SJSA1 (cell line): ENCODE results near the gene TRIM63. TPM values are rescaled to one million over a fixed set of nuclear protein-coding genes. Genes with fewer than 3 reads are reported as not detected.

ENCODE experiments used
- DNase-seq, 2 experiments: peaks; one replicate each; pipeline ENCODE4 v3.0.0-alpha.2; 2015 to 2020; ENCODE audit warnings: low spot score in 2 of 2, low read depth in 1 of 2
- H3K27ac ChIP-seq: fragments of 250-450 bp; sonication (Bioruptor Pico); 2 replicates; pipeline ENCODE4 v1.5.1; 2020; ENCODE audit warnings: mild to moderate bottlenecking, moderate library complexity
- H3K27me3 ChIP-seq: fragments of 250-450 bp; sonication (Bioruptor Pico); replicated peaks from 2 replicates; pipeline ENCODE4 v1.5.1; 2020; ENCODE audit warnings: mild to moderate bottlenecking, moderate library complexity
- H3K36me3 ChIP-seq: fragments of 250-450 bp; sonication (Bioruptor Pico); 2 replicates; pipeline ENCODE4 v1.5.1; 2020; ENCODE audit warnings: mild to moderate bottlenecking
- H3K4me1 ChIP-seq: fragments of 250-450 bp; sonication (Bioruptor Pico); replicated peaks from 2 replicates; pipeline ENCODE4 v1.6.1; 2021; ENCODE audit warnings: mild to moderate bottlenecking
- H3K4me3 ChIP-seq: fragments of 250-450 bp; sonication (Bioruptor Pico); 2 replicates; pipeline ENCODE4 v1.5.1; 2020; ENCODE audit warnings: mild to moderate bottlenecking
- H3K9me3 ChIP-seq: fragments of 250-450 bp; sonication (Bioruptor Pico); replicated peaks from 2 replicates; pipeline ENCODE4 v1.5.1; 2020; ENCODE audit warnings: mild to moderate bottlenecking
- total RNA-seq: library from RNA; depleted of rRNA; stranded (reverse); fragments of >200 nt; shearing (Covaris generic); gene quantifications from 2 replicates; pipeline ENCODE4 v1.2.3, GENCODE V29; 2014

Gene TRIM63
- total RNA-seq, 1 experiment from 2014 or later = not detected

- no peak for DNase-seq
- H3K4me3 ChIP-seq = no peak overlapping the region
- H3K9me3 ChIP-seq = no peaks in the 10 kb centered on the region
- H3K27me3 ChIP-seq = no peaks in the 10 kb centered on the region
- H3K27ac ChIP-seq = no peak overlapping the region
- no peaks in the 10 kb centered on the region for H3K36me3 ChIP-seq
- peaks cover 14% of the 10 kb centered on the region for H3K4me1 ChIP-seq
Measured at GRCh38 chr1:26031196-26031595, 36.2 kb downstream of the TRIM63 start.

- Histone ChIP-seq H3K4me1 (peaks cover 4% of the 10 kb centered on the region), H3K36me3 (no peaks in the 10 kb centered on the region), H3K27ac (no peak overlapping the region), H3K27me3 (no peaks in the 10 kb centered on the region), H3K9me3 (no peaks in the 10 kb centered on the region), H3K4me3 (no peak overlapping the region)
- DNase-seq = no peak
Measured at GRCh38 chr1:26029864-26030481, 37.5 kb downstream of the TRIM63 start.

- DNase-seq = no peak
- H3K27me3 ChIP-seq = no peaks in the 10 kb centered on the region
- no peaks in the 10 kb centered on the region for H3K9me3 ChIP-seq
- no peaks in the 10 kb centered on the region for H3K36me3 ChIP-seq
- H3K4me1 ChIP-seq = no peaks in the 10 kb centered on the region
- H3K4me3 ChIP-seq = no peak overlapping the region
- no peak overlapping the region for H3K27ac ChIP-seq
Measured at GRCh38 chr1:26029054-26029863, 38.2 kb downstream of the TRIM63 start.

- H3K9me3 ChIP-seq = no peaks in the 10 kb centered on the region
- H3K36me3 ChIP-seq = no peaks in the 10 kb centered on the region
- H3K4me3 ChIP-seq = no peak overlapping the region
- H3K4me1 ChIP-seq = no peaks in the 10 kb centered on the region
- H3K27ac ChIP-seq = no peak overlapping the region
- no peaks in the 10 kb centered on the region for H3K27me3 ChIP-seq
- no peak for DNase-seq
Measured at GRCh38 chr1:26028490-26028980, 38.9 kb downstream of the TRIM63 start.

GRCh38 chr1:26027716-26028489, 39.5 kb downstream of the TRIM63 start:
- H3K9me3 ChIP-seq = no peaks in the 10 kb centered on the region
- no peak overlapping the region for H3K27ac ChIP-seq
- no peak overlapping the region for H3K4me3 ChIP-seq
- no peaks in the 10 kb centered on the region for H3K4me1 ChIP-seq
- no peaks in the 10 kb centered on the region for H3K36me3 ChIP-seq
- no peak for DNase-seq
- H3K27me3 ChIP-seq = no peaks in the 10 kb centered on the region

- Histone ChIP-seq H3K36me3 (no peaks in the 10 kb centered on the region), H3K9me3 (no peaks in the 10 kb centered on the region), H3K4me1 (no peaks in the 10 kb centered on the region), H3K27ac (no peak overlapping the region), H3K27me3 (no peaks in the 10 kb centered on the region), H3K4me3 (no peak overlapping the region)
- DNase-seq = no peak
Measured at GRCh38 chr1:26025517-26025916, 41.9 kb downstream of the TRIM63 start.

- Histone ChIP-seq H3K27ac (no peak overlapping the region), H3K4me3 (no peak overlapping the region), H3K9me3 (no peaks in the 10 kb centered on the region), H3K36me3 (no peaks in the 10 kb centered on the region), H3K4me1 (no peaks in the 10 kb centered on the region), H3K27me3 (no peaks in the 10 kb centered on the region)
- no peak for DNase-seq
Measured at GRCh38 chr1:26025060-26025459, 42.4 kb downstream of the TRIM63 start.

GRCh38 chr1:26023826-26024225, 43.6 kb downstream of the TRIM63 start:
- Histone ChIP-seq H3K4me1 (no peaks in the 10 kb centered on the region), H3K27me3 (no peaks in the 10 kb centered on the region), H3K4me3 (no peak overlapping the region), H3K27ac (no peak overlapping the region), H3K36me3 (no peaks in the 10 kb centered on the region), H3K9me3 (no peaks in the 10 kb centered on the region)
- no peak for DNase-seq

GRCh38 chr1:26023009-26023408, 44.4 kb downstream of the TRIM63 start:
- Histone ChIP-seq H3K4me3 (no peak overlapping the region), H3K27me3 (no peaks in the 10 kb centered on the region), H3K27ac (no peak overlapping the region), H3K4me1 (no peaks in the 10 kb centered on the region), H3K36me3 (no peaks in the 10 kb centered on the region), H3K9me3 (no peaks in the 10 kb centered on the region)
- no peak for DNase-seq

GRCh38 chr1:26022404-26022779, 45.0 kb downstream of the TRIM63 start:
- no peaks in the 10 kb centered on the region for H3K4me1 ChIP-seq
- no peak overlapping the region for H3K27ac ChIP-seq
- DNase-seq = no peak
- no peak overlapping the region for H3K4me3 ChIP-seq
- H3K9me3 ChIP-seq = no peaks in the 10 kb centered on the region
- no peaks in the 10 kb centered on the region for H3K27me3 ChIP-seq
- H3K36me3 ChIP-seq = no peaks in the 10 kb centered on the region

GRCh38 chr1:26021647-26022403, 45.6 kb downstream of the TRIM63 start, which contains the start of gene EXTL1:
Gene EXTL1 (plus strand): TSS chr1:26021775. CDS start chr1:26022647, 872 bp downstream.
- Histone ChIP-seq H3K36me3 (no peaks in the 10 kb centered on the region), H3K27ac (no peak within 1 kb of the TSS), H3K4me3 (no peak within 1 kb of the TSS), H3K9me3 (no peaks in the 10 kb centered on the region), H3K4me1 (no peaks in the 10 kb centered on the region), H3K27me3 (no peaks in the 10 kb centered on the region)
- no peak for DNase-seq

- no peaks in the 10 kb centered on the region for H3K36me3 ChIP-seq
- no peaks in the 10 kb centered on the region for H3K4me1 ChIP-seq
- no peaks in the 10 kb centered on the region for H3K9me3 ChIP-seq
- H3K27me3 ChIP-seq = no peaks in the 10 kb centered on the region
- DNase-seq = no peak
- no peak overlapping the region for H3K27ac ChIP-seq
- H3K4me3 ChIP-seq = no peak overlapping the region
Measured at GRCh38 chr1:26020941-26021646, 46.3 kb downstream of the TRIM63 start.

- H3K27ac ChIP-seq = no peak overlapping the region
Measured at GRCh38 chr1:26020330-26020768, 47.1 kb downstream of the TRIM63 start.

More at GRCh38 chr1:26020330-26020768, 47.1 kb downstream of the TRIM63 start:
- no peak overlapping the region for H3K4me3 ChIP-seq
- H3K9me3 ChIP-seq = no peaks in the 10 kb centered on the region
- DNase-seq = no peak
- H3K27me3 ChIP-seq = no peaks in the 10 kb centered on the region
- no peaks in the 10 kb centered on the region for H3K4me1 ChIP-seq
- no peaks in the 10 kb centered on the region for H3K36me3 ChIP-seq
